CD14-positive monocyte (primary cell): ENCODE results near the gene SLC22A12. TPM values are rescaled to one million over a fixed set of nuclear protein-coding genes. Genes with fewer than 3 reads are reported as not detected.

Source experiments
- DNase-seq, 3 donors: peaks; one replicate each; pipeline ENCODE4 v3.0.0-alpha.2; 2011 to 2022
- H2AFZ ChIP-seq: 2 replicates; pipeline ENCODE4 v1.6.0; 2012; ENCODE audit warnings: mild to moderate bottlenecking, low read depth, low read length, inconsistent platforms; ENCODE audit not compliant: insufficient read depth, poor library complexity, severe bottlenecking
- H3K27ac ChIP-seq, 2 donors: 1 replicate in 1 of 2; 2 replicates in 1 of 2; pipeline ENCODE4 v1.5.1; 2012 to 2013; ENCODE audit warnings: low read length in 2 of 2, control low read depth in 1 of 2, inconsistent platforms in 1 of 2, low read depth in 1 of 2, mild to moderate bottlenecking in 1 of 2
- H3K27me3 ChIP-seq, 2 donors: one replicate each; pipeline versions ENCODE4 v1.6.0 to v1.6.1; 2011 to 2013; ENCODE audit warnings: low read length in 2 of 2; ENCODE audit not compliant: control insufficient read depth in 2 of 2, insufficient read depth in 2 of 2
- H3K36me3 ChIP-seq, 2 donors: replicated peaks in 1 of 2; 1 replicate in 1 of 2; 2 replicates in 1 of 2; pipeline versions ENCODE4 v1.5.1 to v1.6.1; 2012 to 2013; ENCODE audit warnings: low read length in 2 of 2, control low read depth in 1 of 2, inconsistent platforms in 1 of 2, mild to moderate bottlenecking in 1 of 2; ENCODE audit not compliant: insufficient read depth in 2 of 2, control insufficient read depth in 1 of 2
- H3K4me1 ChIP-seq, 2 donors: 1 replicate in 1 of 2; 2 replicates in 1 of 2; pipeline versions ENCODE4 v1.5.1 to v1.6.1; 2012 to 2013; ENCODE audit warnings: low read length in 2 of 2, control low read depth in 1 of 2, inconsistent platforms in 1 of 2, mild to moderate bottlenecking in 1 of 2, moderate library complexity in 1 of 2; ENCODE audit not compliant: insufficient read depth in 2 of 2, control insufficient read depth in 1 of 2
- H3K4me2 ChIP-seq: replicated peaks from 2 replicates; pipeline ENCODE3; 2012; ENCODE audit warnings: low read length, moderate library complexity, mild to moderate bottlenecking; ENCODE audit not compliant: poor library complexity, severe bottlenecking; ENCODE audit errors: extremely low read depth
- H3K4me3 ChIP-seq, 3 experiments: fragments of 200-600 bp in 1 of 3; sonication (generic) in 1 of 3; replicated peaks in 1 of 3; 1 replicate in 2 of 3; 2 replicates in 1 of 3; pipeline ENCODE4 v1.5.1; 2011 to 2013; ENCODE audit warnings: low read length in 3 of 3, mild to moderate bottlenecking in 3 of 3, control low read depth in 2 of 3, low read depth in 2 of 3, inconsistent platforms in 1 of 3, moderate library complexity in 1 of 3
- H3K79me2 ChIP-seq: 2 replicates; pipeline ENCODE4 v1.6.0; 2012; ENCODE audit warnings: mild to moderate bottlenecking, control low read depth, inconsistent platforms, low read length, moderate library complexity; ENCODE audit not compliant: insufficient read depth
- H3K9ac ChIP-seq: 2 replicates; pipeline ENCODE4 v1.6.0; 2017; ENCODE audit warnings: low read length, mild to moderate bottlenecking; ENCODE audit not compliant: insufficient read depth, poor library complexity, severe bottlenecking
- H3K9me3 ChIP-seq, 2 donors: replicated peaks in 1 of 2; 1 replicate in 1 of 2; 2 replicates in 1 of 2; pipeline versions ENCODE4 v1.5.1 to v1.6.1; 2012 to 2013; ENCODE audit warnings: low read length in 2 of 2, control low read depth in 1 of 2; ENCODE audit not compliant: control insufficient read depth in 1 of 2, insufficient read depth in 1 of 2
- H4K20me1 ChIP-seq: 2 replicates; pipeline ENCODE4 v1.6.0; 2012; ENCODE audit warnings: mild to moderate bottlenecking, low read length, control low read depth, moderate library complexity; ENCODE audit not compliant: insufficient read depth
- H3K27ac Mint-ChIP-seq, 7 donors: one replicate each; pipeline ENCODE4 v1.8.0; 2020; ENCODE audit warnings: mild to moderate bottlenecking in 7 of 7, mixed read lengths in 7 of 7, moderate library complexity in 6 of 7, inconsistent platforms in 2 of 7
- H3K27me3 Mint-ChIP-seq, 3 donors: one replicate each; pipeline ENCODE4 v1.8.0; 2021 to 2022; ENCODE audit warnings: low read depth in 3 of 3, mild to moderate bottlenecking in 3 of 3, mixed read lengths in 3 of 3, moderate library complexity in 3 of 3, inconsistent platforms in 1 of 3
- H3K36me3 Mint-ChIP-seq, 2 donors: one replicate each; pipeline ENCODE4 v1.8.0; 2020; ENCODE audit warnings: mixed read lengths in 2 of 2, inconsistent platforms in 1 of 2, mild to moderate bottlenecking in 1 of 2
- H3K4me1 Mint-ChIP-seq: one replicate; pipeline ENCODE4 v1.8.0; 2020; ENCODE audit warnings: mild to moderate bottlenecking, mixed read lengths
- H3K4me3 Mint-ChIP-seq, 2 donors: one replicate each; pipeline ENCODE4 v1.8.0; 2020; ENCODE audit warnings: mild to moderate bottlenecking in 2 of 2, mixed read lengths in 2 of 2, moderate library complexity in 1 of 2
- H3K9me3 Mint-ChIP-seq, 7 donors: one replicate each; pipeline ENCODE4 v1.8.0; 2020 to 2022; ENCODE audit warnings: mixed read lengths in 7 of 7, mild to moderate bottlenecking in 6 of 7, moderate library complexity in 6 of 7, inconsistent platforms in 2 of 7
- WGBS: methylation state at CpG from one replicate; pipeline ENCODE4 v1.1.5; 2013; ENCODE audit warnings: missing lambda C conversion rate; ENCODE audit not compliant: insufficient coverage; 5-methylcytosine and 5-hydroxymethylcytosine counted together
- intact Hi-C, 2 donors: fragments of 100-400 bp; cut with micrococcal nuclease; formaldehyde crosslinking; loops; one replicate each; pipeline versions ENCODE4 v1.15.0 to v1.15.1; 2023
- polyA plus RNA-seq, 3 donors: library from polyadenylated mRNA; depleted of rRNA in 1 of 3; unstranded in 2 of 3; stranded (reverse) in 1 of 3; fragments of 300-500 nt in 2 of 3; fragments of >200 nt in 1 of 3; fragmentation: Illumina TruSeq in 2 of 3; gene quantifications; 1 replicate in 2 of 3; 2 replicates in 1 of 3; pipeline ENCODE4 v1.2.3, GENCODE V29; 2012 to 2021
- TF ChIP-seq, protein P1 (sequence below): fragments of 200-600 bp; IDR thresholded peaks from one replicate; pipeline ENCODE4 v1.8.0; 2022; ENCODE audit warnings: antibody characterized with exemption, mild to moderate bottlenecking

The SLC22A12 gene
- polyA plus RNA-seq, 3 donors, result not detected

DNA sequence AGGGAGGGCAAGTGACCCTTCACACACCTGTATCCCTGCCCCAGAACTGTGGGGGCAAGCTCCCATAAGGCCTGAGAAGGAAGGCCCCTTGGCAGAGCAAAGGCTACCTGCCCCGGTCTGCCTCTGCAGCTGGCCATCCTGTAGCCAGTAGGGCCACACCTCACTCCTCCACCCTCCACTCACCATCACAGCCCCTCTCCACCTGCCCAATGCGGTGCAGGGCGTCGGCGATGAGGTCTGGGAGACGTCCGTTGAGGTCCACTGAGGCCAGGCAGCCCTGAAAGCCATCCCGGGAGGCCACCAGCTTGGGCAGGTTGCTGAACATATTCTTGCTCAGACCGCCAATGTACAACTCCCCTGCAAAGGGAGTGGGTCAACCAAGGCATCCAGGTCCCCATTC is 57.5 kb downstream of the SLC22A12 start:
- H2AFZ ChIP-seq, result no peak overlapping the region
- no peak overlapping the region for H3K27ac Mint-ChIP-seq
- H3K4me1 Mint-ChIP-seq, result peaks cover 25% of the 10 kb centered on the region
- H3K27ac ChIP-seq, result no peak overlapping the region
- H3K9me3 Mint-ChIP-seq, result no peaks in the 10 kb centered on the region
- TF ChIP-seq, protein P1, sequence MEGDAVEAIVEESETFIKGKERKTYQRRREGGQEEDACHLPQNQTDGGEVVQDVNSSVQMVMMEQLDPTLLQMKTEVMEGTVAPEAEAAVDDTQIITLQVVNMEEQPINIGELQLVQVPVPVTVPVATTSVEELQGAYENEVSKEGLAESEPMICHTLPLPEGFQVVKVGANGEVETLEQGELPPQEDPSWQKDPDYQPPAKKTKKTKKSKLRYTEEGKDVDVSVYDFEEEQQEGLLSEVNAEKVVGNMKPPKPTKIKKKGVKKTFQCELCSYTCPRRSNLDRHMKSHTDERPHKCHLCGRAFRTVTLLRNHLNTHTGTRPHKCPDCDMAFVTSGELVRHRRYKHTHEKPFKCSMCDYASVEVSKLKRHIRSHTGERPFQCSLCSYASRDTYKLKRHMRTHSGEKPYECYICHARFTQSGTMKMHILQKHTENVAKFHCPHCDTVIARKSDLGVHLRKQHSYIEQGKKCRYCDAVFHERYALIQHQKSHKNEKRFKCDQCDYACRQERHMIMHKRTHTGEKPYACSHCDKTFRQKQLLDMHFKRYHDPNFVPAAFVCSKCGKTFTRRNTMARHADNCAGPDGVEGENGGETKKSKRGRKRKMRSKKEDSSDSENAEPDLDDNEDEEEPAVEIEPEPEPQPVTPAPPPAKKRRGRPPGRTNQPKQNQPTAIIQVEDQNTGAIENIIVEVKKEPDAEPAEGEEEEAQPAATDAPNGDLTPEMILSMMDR, result no peak
- H3K36me3 ChIP-seq, result no peaks in the 10 kb centered on the region
- DNase-seq, result no peak
- no peak overlapping the region for H3K4me2 ChIP-seq
- H3K27me3 Mint-ChIP-seq, result peaks cover 25 to 28% (median 28%) of the 10 kb centered on the region in 3 donors
- H3K36me3 Mint-ChIP-seq, result peaks cover 0 to 2% of the 10 kb centered on the region in 2 donors
- 95% methylated on average over 9 of the region's 9 CpGs for WGBS
- no peaks in the 10 kb centered on the region for H3K79me2 ChIP-seq
- intact Hi-C loops, result no loop called here
- H4K20me1 ChIP-seq, result no peaks in the 10 kb centered on the region
- H3K4me3 Mint-ChIP-seq, result no peak overlapping the region
- H3K4me1 ChIP-seq, result peaks cover 8 to 9% of the 10 kb centered on the region in 2 donors
- H3K9me3 ChIP-seq, result peaks cover 0 to 8% of the 10 kb centered on the region in 2 donors
- no peak overlapping the region for H3K9ac ChIP-seq
- peaks cover 9 to 20% of the 10 kb centered on the region in 2 donors for H3K27me3 ChIP-seq
- H3K4me3 ChIP-seq, result no peak overlapping the region

DNA sequence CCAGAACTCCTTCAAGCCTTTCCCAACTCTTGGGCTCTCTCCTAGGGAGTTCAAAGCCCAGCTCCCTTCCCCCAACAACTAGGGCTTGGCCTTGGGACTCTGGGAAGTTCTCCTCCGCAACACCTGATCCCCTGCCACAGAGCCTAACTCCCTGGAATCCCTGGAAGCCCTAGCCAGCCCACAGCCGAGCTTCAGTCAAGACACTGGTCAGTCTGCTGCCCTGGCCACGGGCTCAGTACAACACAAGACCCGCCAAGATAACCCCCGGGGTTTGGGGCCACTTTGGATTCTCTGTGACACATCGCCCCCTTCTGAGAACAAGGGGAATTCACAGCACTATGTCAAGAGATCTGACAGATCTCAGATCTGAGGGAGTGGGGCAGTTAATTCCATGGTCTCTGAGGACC is 58.3 kb downstream of the SLC22A12 start:
- Histone ChIP-seq H3K79me2 (no peaks in the 10 kb centered on the region), H3K4me1 (peaks cover 15 to 16% of the 10 kb centered on the region in 2 donors), H3K4me3 (no peak overlapping the region), H3K4me2 (no peak overlapping the region), H2AFZ (no peak overlapping the region), H3K9ac (no peak overlapping the region), H4K20me1 (no peaks in the 10 kb centered on the region), H3K27me3 (peaks cover 3 to 12% of the 10 kb centered on the region in 2 donors), H3K9me3 (peaks cover 0 to 4% of the 10 kb centered on the region in 2 donors), H3K27ac (no peak overlapping the region), H3K36me3 (no peaks in the 10 kb centered on the region)
- WGBS, result 25% methylated on average over 6 of the region's 6 CpGs
- H3K4me1 Mint-ChIP-seq, result peaks cover 25% of the 10 kb centered on the region
- no peak overlapping the region for H3K4me3 Mint-ChIP-seq
- intact Hi-C loops, result no loop called here
- TF ChIP-seq, protein P1, result peak; percentile 60
- H3K27me3 Mint-ChIP-seq, result peaks cover 19 to 21% (median 20%) of the 10 kb centered on the region in 3 donors
- DNase-seq, result no peak
- no peaks in the 10 kb centered on the region for H3K9me3 Mint-ChIP-seq
- H3K36me3 Mint-ChIP-seq, result peaks cover 0 to 2% of the 10 kb centered on the region in 2 donors
- no peak overlapping the region for H3K27ac Mint-ChIP-seq
